Neural progenitor cell (in vitro differentiated cells): ENCODE results near the gene NCKAP5.

Experiments used
- EZH2 ChIP-seq: fragments of 200-600 bp; sonication (generic); IDR thresholded peaks from 2 replicates; pipeline ENCODE4 v1.6.1; 2017; ENCODE audit warnings: antibody characterized with exemption, mild to moderate bottlenecking, moderate library complexity
- EZH2phosphoT487 ChIP-seq: fragments of 200-600 bp; sonication (generic); IDR thresholded peaks from 2 replicates; pipeline ENCODE4 v1.6.1; 2017; ENCODE audit warnings: antibody characterized with exemption
- TF ChIP-seq, protein P1 (sequence below): fragments of 200-600 bp; sonication (generic); IDR thresholded peaks from 2 replicates; pipeline ENCODE4 v1.5.1; 2017; ENCODE audit warnings: antibody characterized with exemption, mild to moderate bottlenecking

GRCh38 chr2:133316557-133316956, 251.7 kb downstream of the NCKAP5 start:
- TF ChIP-seq, protein P1, sequence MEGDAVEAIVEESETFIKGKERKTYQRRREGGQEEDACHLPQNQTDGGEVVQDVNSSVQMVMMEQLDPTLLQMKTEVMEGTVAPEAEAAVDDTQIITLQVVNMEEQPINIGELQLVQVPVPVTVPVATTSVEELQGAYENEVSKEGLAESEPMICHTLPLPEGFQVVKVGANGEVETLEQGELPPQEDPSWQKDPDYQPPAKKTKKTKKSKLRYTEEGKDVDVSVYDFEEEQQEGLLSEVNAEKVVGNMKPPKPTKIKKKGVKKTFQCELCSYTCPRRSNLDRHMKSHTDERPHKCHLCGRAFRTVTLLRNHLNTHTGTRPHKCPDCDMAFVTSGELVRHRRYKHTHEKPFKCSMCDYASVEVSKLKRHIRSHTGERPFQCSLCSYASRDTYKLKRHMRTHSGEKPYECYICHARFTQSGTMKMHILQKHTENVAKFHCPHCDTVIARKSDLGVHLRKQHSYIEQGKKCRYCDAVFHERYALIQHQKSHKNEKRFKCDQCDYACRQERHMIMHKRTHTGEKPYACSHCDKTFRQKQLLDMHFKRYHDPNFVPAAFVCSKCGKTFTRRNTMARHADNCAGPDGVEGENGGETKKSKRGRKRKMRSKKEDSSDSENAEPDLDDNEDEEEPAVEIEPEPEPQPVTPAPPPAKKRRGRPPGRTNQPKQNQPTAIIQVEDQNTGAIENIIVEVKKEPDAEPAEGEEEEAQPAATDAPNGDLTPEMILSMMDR: no peak
- no peak for TF ChIP-seq EZH2phosphoT487
- no peak for TF ChIP-seq EZH2
